CD4-positive, CD25-positive, alpha-beta regulatory T cell (primary cell): ENCODE results near the gene MIB1. TPM values are rescaled to one million over a fixed set of nuclear protein-coding genes. Genes with fewer than 3 reads are reported as not detected.
A peak's percentile ranks its signal among the peaks of the same experiment; 100 is the strongest.
"Not testable (repeated sequence)": the region's sequence is repeated elsewhere in the genome, so short reads cannot be mapped to it uniquely, and the experiment has no call there.

Source experiments
- ATAC-seq, 2 donors: fragments of 150-1000 bp; cut with Tn5 transposase; one replicate each; pipeline ENCODE4 v1.10.0; 2021; ENCODE audit warnings: low read depth in 2 of 2, moderate number of reproducible peaks in 2 of 2, moderate library complexity in 1 of 2
- DNase-seq, 3 donors: peaks; one replicate each; pipeline versions ENCODE4 v3.0.0 to v3.0.0-alpha.2; 2012 to 2022; ENCODE audit warnings: mixed read lengths in 1 of 3
- H3K27ac ChIP-seq: one replicate; pipeline ENCODE4 v1.7.0; 2013; ENCODE audit warnings: mild to moderate bottlenecking, low read length; ENCODE audit not compliant: insufficient read depth, poor library complexity, severe bottlenecking
- H3K27me3 ChIP-seq: one replicate; pipeline ENCODE4 v1.7.0; 2013; ENCODE audit warnings: low read length; ENCODE audit not compliant: control insufficient read depth, insufficient read depth
- H3K36me3 ChIP-seq: one replicate; pipeline ENCODE4 v1.7.0; 2013; ENCODE audit warnings: mild to moderate bottlenecking, low read length, moderate library complexity; ENCODE audit not compliant: control insufficient read depth, insufficient read depth
- H3K4me1 ChIP-seq: 2 replicates; pipeline ENCODE4 v1.7.0; 2013; ENCODE audit warnings: mild to moderate bottlenecking, low read length; ENCODE audit not compliant: insufficient read depth, control insufficient read depth, poor library complexity, severe bottlenecking
- H3K4me3 ChIP-seq: one replicate; pipeline ENCODE4 v1.7.0; 2013; ENCODE audit warnings: low read depth, mild to moderate bottlenecking, low read length, moderate library complexity
- H3K9me3 ChIP-seq, 2 experiments: 1 replicate in 1 of 2; 2 replicates in 1 of 2; pipeline ENCODE4 v1.7.0; 2013; ENCODE audit warnings: low read length in 2 of 2, mild to moderate bottlenecking in 1 of 2, moderate library complexity in 1 of 2; ENCODE audit not compliant: control insufficient read depth in 2 of 2
- H3K27ac Mint-ChIP-seq, 3 donors: one replicate each; pipeline ENCODE4 v1.8.0; 2020 to 2022; ENCODE audit warnings: mild to moderate bottlenecking in 3 of 3, mixed read lengths in 3 of 3, moderate library complexity in 2 of 3
- H3K27me3 Mint-ChIP-seq: one replicate; pipeline ENCODE4 v1.8.0; 2022; ENCODE audit warnings: mild to moderate bottlenecking, mixed read lengths
- H3K36me3 Mint-ChIP-seq: one replicate; pipeline ENCODE4 v1.8.0; 2020; ENCODE audit warnings: mixed read lengths
- H3K4me1 Mint-ChIP-seq, 4 donors: one replicate each; pipeline ENCODE4 v1.8.0; 2020 to 2022; ENCODE audit warnings: mixed read lengths in 4 of 4, mild to moderate bottlenecking in 1 of 4
- H3K4me3 Mint-ChIP-seq, 4 donors: one replicate each; pipeline ENCODE4 v1.8.0; 2020 to 2022; ENCODE audit warnings: mild to moderate bottlenecking in 4 of 4, mixed read lengths in 4 of 4, moderate library complexity in 3 of 4
- H3K9me3 Mint-ChIP-seq, 7 donors: one replicate each; pipeline ENCODE4 v1.8.0; 2020 to 2022; ENCODE audit warnings: mixed read lengths in 7 of 7, mild to moderate bottlenecking in 3 of 7, moderate library complexity in 2 of 7
- polyA plus RNA-seq, 4 donors: library from polyadenylated mRNA; unstranded; fragments of 300-500 nt; fragmentation: Illumina TruSeq; gene quantifications; one replicate each; pipeline ENCODE4 v1.2.3, GENCODE V29; 2021
- total RNA-seq: library from RNA; stranded (reverse); gene quantifications from one replicate; pipeline ENCODE4 v1.2.3, GENCODE V29; 2022

MIB1 gene
- total and polyA plus RNA-seq, 5 donors from 2014 or later = 7.3 to 37.7 (median 7.8) TPM

DNA sequence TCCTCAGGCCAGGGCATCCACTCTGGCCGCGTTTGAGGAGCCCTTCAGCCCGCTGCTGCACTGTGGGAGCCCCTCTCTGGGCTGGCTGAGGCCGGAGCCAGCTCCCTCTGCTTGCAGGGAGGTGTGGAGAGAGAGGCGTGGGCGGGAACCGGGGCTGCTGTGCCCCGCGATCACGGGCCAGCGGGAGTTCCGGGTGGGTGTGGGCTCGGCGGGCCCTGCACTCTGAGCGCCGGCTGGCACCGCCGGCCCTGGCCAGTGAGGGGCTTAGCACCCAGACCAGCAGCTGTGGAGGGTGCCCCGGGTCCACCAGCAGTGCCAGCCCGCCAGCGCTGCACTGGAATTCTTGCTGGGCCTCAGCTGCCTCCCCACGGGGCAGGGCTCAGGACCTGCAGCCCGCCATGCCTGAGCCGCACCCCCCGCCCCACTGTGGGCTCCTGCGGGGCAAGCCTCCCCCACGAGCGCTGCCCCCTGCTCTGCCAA, 34.2 kb upstream of the MIB1 start:
- Mint-ChIP-seq H3K27ac (no peak overlapping the region), H3K9me3 (no peaks in the 10 kb centered on the region), H3K27me3 (no peaks in the 10 kb centered on the region), H3K36me3 (peaks cover 7% of the 10 kb centered on the region), H3K4me3 (no peak overlapping the region), H3K4me1 (peaks cover 13 to 41% (median 32%) of the 10 kb centered on the region in 4 donors)
- H3K27me3 ChIP-seq = no peaks in the 10 kb centered on the region
- no peaks in the 10 kb centered on the region for H3K9me3 ChIP-seq
- H3K4me1 ChIP-seq = peaks cover 21% of the 10 kb centered on the region
- DNase-seq = no peak
- no peak overlapping the region for H3K4me3 ChIP-seq
- ATAC-seq = no peak
- no peak overlapping the region for H3K27ac ChIP-seq
- H3K36me3 ChIP-seq = peaks cover 5% of the 10 kb centered on the region

DNA sequence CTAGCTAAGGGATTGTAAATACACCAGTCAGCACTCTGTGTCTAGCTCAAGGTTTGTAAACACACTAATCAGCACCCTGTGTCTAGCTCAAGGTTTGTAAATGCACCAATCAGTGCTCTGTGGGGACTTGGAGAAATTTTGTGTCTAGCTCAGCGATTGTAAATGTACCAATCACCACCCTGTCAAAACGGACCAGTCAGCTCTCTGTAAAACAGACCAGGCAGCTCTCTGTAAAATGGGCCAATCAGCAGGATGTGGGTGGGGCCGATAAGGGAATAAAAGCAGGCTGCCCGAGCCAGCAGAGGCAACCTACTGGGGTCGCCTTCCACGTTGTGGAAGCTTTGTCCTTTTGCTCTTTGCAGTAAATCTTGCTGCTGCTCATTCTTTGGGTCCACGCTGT, 33.5 kb upstream of the MIB1 start:
- Mint-ChIP-seq H3K4me3 (peak overlapping the region; percentile 22 to 66 (median 60)), H3K4me1 (peaks cover 13 to 36% (median 28%) of the 10 kb centered on the region in 4 donors), H3K27ac (peak overlapping the region in 1 of 3 donors; percentile 56)
- H3K9me3 ChIP-seq, H3K36me3 ChIP-seq, H3K36me3 Mint-ChIP-seq, H3K9me3 Mint-ChIP-seq, H3K4me3 ChIP-seq, H3K27me3 Mint-ChIP-seq, ATAC-seq, H3K27ac ChIP-seq, H3K27me3 ChIP-seq: not testable (repeated sequence)
- DNase-seq = peak in 1 of 3 donors; percentile 25
- peaks cover 17% of the 10 kb centered on the region for H3K4me1 ChIP-seq

DNA sequence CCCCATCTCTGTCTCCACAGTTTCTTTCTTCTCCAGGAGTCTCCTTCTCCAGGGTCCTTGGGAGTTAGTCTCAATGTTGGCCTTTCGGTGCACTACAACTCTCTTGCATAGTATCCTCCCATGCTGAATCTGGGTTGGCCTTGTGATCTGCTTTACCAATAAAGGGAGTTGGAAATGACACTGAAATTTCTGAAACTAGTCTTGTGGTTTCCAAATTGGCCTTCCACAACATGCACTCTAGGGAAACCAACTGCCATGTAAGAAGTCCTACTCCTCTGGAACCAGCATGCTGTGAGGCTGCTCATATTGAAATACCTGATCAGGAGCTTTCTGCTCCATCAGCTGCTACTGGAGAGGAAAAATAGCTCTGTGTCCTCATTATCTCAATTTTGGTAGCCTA, 26.1 kb upstream of the MIB1 start:
- no peaks in the 10 kb centered on the region for H3K4me1 ChIP-seq
- Mint-ChIP-seq H3K27ac (no peak overlapping the region), H3K9me3 (peaks cover 0 to 13% (median 3%) of the 10 kb centered on the region in 7 donors), H3K4me1 (peaks cover 0 to 2% (median 0%) of the 10 kb centered on the region in 4 donors), H3K4me3 (no peak overlapping the region), H3K27me3 (peaks cover 6% of the 10 kb centered on the region), H3K36me3 (peaks cover under 1% of the 10 kb centered on the region)
- no peak overlapping the region for H3K27ac ChIP-seq
- no peaks in the 10 kb centered on the region for H3K27me3 ChIP-seq
- H3K36me3 ChIP-seq = no peaks in the 10 kb centered on the region
- DNase-seq = no peak
- no peak for ATAC-seq
- no peaks in the 10 kb centered on the region for H3K9me3 ChIP-seq
- no peak overlapping the region for H3K4me3 ChIP-seq

DNA sequence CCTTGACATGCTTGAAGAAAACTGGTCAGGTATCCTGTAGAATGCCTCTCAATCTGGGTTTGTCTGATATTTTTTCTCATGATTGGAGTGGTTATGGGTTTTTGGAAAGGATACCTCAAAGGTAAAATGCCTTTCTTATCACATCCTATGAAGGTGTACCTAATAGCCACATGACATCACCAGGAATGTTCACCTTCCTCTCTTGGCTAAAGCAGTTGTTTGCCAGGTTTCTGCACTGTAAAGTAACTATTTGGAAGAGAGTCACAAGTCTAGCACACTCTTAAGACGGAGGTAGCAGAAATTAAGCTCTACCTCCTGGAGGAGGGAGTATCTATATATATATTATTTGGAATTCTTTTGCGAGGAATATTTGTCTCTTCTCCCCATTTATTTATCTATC, 17.9 kb upstream of the MIB1 start:
- H3K9me3 Mint-ChIP-seq = peaks cover 0 to 2% (median 0%) of the 10 kb centered on the region in 7 donors
- peaks cover 0 to 3% (median 0%) of the 10 kb centered on the region in 4 donors for H3K4me1 Mint-ChIP-seq
- Histone ChIP-seq H3K36me3 (no peaks in the 10 kb centered on the region), H3K4me1 (no peaks in the 10 kb centered on the region), H3K27ac (no peak overlapping the region), H3K27me3 (no peaks in the 10 kb centered on the region), H3K9me3 (no peaks in the 10 kb centered on the region), H3K4me3 (no peak overlapping the region)
- DNase-seq (no peak), ATAC-seq (no peak)
- peaks cover 4% of the 10 kb centered on the region for H3K27me3 Mint-ChIP-seq
- no peak overlapping the region for H3K4me3 Mint-ChIP-seq
- H3K27ac Mint-ChIP-seq = no peak overlapping the region
- H3K36me3 Mint-ChIP-seq = no peaks in the 10 kb centered on the region

DNA sequence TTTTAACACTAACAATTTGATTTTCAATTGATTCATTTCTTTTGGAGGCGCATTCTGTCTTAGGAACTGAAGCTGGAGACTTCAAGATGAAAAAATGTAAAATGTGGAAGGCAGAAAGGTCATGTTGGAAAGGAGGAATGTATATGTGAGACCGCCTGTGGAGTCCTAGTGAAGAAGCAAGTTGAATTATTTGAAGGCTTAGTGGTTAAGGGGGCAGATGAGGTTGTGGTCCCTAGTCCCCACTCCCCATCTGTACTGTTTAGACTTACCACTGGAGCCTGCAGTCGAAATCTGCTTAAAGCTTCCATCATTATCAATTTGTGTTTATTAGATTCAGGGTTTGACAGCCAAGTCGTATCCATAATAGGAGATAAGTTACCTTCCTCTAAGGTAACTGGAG, 15.4 kb upstream of the MIB1 start:
- Mint-ChIP-seq H3K4me1 (peaks cover 0 to 3% (median 0%) of the 10 kb centered on the region in 4 donors), H3K27me3 (peaks cover 12% of the 10 kb centered on the region), H3K36me3 (no peaks in the 10 kb centered on the region), H3K4me3 (no peak overlapping the region), H3K27ac (peak overlapping the region in 1 of 3 donors; percentile 2), H3K9me3 (peaks cover 0 to 2% (median 0%) of the 10 kb centered on the region in 7 donors)
- no peaks in the 10 kb centered on the region for H3K36me3 ChIP-seq
- H3K27me3 ChIP-seq = no peaks in the 10 kb centered on the region
- ATAC-seq (no peak), DNase-seq (no peak)
- no peaks in the 10 kb centered on the region for H3K4me1 ChIP-seq
- no peak overlapping the region for H3K4me3 ChIP-seq
- H3K27ac ChIP-seq = no peak overlapping the region
- H3K9me3 ChIP-seq = no peaks in the 10 kb centered on the region

DNA sequence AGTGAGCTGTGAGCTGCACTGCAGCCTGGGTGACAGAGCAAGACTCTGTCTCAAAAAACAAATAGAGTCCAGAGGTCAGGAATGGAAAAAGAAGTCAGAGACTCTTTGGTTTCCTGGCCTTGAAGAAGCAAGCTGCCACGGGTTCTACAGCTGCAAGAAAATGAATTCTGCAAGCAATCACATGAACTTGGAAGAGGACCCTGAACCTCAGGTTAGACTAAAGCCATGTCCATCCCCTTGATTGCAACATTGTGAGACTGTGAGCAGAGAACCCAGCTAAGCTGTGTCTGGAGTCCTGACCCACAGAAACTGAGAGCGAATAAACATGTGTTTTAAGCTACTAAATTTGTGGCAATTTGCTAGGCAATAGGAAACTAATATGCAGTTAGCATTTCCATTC, 12.9 kb upstream of the MIB1 start:
- H3K27ac ChIP-seq = no peak overlapping the region
- H3K4me3 ChIP-seq = no peak overlapping the region
- no peaks in the 10 kb centered on the region for H3K9me3 ChIP-seq
- no peaks in the 10 kb centered on the region for H3K36me3 Mint-ChIP-seq
- ATAC-seq = no peak
- H3K36me3 ChIP-seq = no peaks in the 10 kb centered on the region
- H3K27ac Mint-ChIP-seq = no peak overlapping the region
- DNase-seq = no peak
- H3K4me1 ChIP-seq = no peaks in the 10 kb centered on the region
- H3K27me3 ChIP-seq = no peaks in the 10 kb centered on the region
- H3K9me3 Mint-ChIP-seq = peaks cover 0 to 2% (median 0%) of the 10 kb centered on the region in 7 donors
- no peak overlapping the region for H3K4me3 Mint-ChIP-seq
- peaks cover 0 to 7% (median 2%) of the 10 kb centered on the region in 4 donors for H3K4me1 Mint-ChIP-seq
- peaks cover 8% of the 10 kb centered on the region for H3K27me3 Mint-ChIP-seq

DNA sequence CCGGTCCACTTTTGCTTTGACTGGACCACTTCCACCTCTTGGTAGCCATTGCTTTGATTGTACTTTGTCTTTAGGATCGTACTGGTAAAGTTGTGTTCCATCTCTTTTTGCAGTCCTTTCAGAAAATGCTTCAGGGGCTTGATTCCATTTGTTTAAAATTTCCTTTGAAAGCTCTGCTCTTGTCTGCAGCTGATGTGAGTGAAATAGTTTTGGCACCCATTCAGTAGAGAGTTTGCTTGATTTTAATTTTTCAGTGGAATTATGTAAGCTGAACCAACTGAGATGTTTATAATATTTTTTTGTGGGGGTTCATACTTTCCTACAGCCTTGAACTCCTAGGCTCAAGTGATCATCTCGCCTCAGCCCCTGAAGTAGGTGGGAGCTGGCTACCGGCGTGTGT, 7.6 kb upstream of the MIB1 start:
- H3K4me1 Mint-ChIP-seq = peaks cover 0 to 14% (median 6%) of the 10 kb centered on the region in 4 donors
- H3K27me3 Mint-ChIP-seq = peaks cover 8% of the 10 kb centered on the region
- Histone ChIP-seq H3K4me1 (no peaks in the 10 kb centered on the region), H3K9me3 (no peaks in the 10 kb centered on the region), H3K36me3 (no peaks in the 10 kb centered on the region), H3K4me3 (no peak overlapping the region), H3K27ac (no peak overlapping the region), H3K27me3 (no peaks in the 10 kb centered on the region)
- ATAC-seq = no peak
- H3K27ac Mint-ChIP-seq = peak overlapping the region in 1 of 3 donors; percentile 11
- no peak overlapping the region for H3K4me3 Mint-ChIP-seq
- no peak for DNase-seq
- peaks cover 3% of the 10 kb centered on the region for H3K36me3 Mint-ChIP-seq
- H3K9me3 Mint-ChIP-seq = peaks cover 0 to 12% (median 0%) of the 10 kb centered on the region in 7 donors

DNA sequence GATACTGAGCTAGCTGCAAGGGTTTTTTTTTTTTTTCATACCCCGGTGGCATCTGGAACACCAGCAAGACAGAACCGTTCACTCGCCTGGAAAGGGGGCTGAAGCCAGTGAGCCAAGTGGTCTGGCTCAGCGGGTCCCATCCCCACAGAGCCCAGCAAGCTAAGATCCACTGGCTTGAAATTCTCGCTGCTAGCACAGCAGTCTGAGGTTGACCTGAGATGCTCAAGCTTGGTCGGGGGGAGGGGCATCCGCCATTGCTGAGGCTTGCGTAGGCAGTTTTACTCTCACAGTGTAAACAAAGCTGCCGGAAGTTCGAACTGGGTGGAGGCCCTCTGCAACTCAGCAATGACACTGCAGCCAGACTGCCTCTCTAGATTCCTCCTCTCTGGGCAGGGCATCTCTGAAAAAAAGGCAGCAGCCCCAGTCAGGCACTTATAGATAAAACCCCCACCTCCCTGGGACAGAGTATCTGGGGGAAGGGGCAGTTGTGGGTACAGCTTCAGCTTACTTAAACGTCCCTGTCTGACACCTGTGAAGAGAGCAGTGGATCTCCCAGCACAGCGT, 5.1 kb upstream of the MIB1 start:
- Mint-ChIP-seq H3K36me3 (peaks cover 3% of the 10 kb centered on the region), H3K4me1 (peaks cover 3 to 33% (median 19%) of the 10 kb centered on the region in 4 donors), H3K27ac (peak overlapping the region; percentile 14 to 79 (median 69)), H3K9me3 (peaks cover 0 to 12% (median 2%) of the 10 kb centered on the region in 7 donors), H3K4me3 (peak overlapping the region; percentile 17 to 84 (median 30)), H3K27me3 (peaks cover 4% of the 10 kb centered on the region)
- H3K9me3 ChIP-seq = no peaks in the 10 kb centered on the region
- no peaks in the 10 kb centered on the region for H3K27me3 ChIP-seq
- peaks cover 8% of the 10 kb centered on the region for H3K4me1 ChIP-seq
- peak overlapping the region; percentile 64 for H3K27ac ChIP-seq
- DNase-seq (peak; percentile 46 to 74 (median 69)), ATAC-seq (peak; percentile 20 to 28)
- H3K4me3 ChIP-seq = no peak overlapping the region
- no peaks in the 10 kb centered on the region for H3K36me3 ChIP-seq
